ENCODE measurements around the gene PPP1R15B.

PPP1R15B gene

DNA sequence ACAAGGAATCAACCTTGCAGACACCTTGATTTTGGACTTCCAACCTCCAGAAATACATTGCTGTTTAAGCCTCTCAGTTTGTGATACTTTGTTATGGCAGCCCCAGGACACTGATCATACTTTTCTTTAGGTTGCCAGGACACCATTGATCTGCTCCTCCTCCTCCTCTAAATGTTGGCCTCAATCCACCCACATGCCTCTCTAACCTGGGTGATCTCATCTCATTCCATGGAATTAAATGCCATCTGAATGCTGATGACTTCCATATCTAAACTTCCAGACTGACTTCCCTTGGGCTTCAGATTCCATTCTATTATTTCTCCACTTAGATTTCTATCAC, 7.4 kb upstream of the PPP1R15B start:
- no peak for DNase-seq

DNA sequence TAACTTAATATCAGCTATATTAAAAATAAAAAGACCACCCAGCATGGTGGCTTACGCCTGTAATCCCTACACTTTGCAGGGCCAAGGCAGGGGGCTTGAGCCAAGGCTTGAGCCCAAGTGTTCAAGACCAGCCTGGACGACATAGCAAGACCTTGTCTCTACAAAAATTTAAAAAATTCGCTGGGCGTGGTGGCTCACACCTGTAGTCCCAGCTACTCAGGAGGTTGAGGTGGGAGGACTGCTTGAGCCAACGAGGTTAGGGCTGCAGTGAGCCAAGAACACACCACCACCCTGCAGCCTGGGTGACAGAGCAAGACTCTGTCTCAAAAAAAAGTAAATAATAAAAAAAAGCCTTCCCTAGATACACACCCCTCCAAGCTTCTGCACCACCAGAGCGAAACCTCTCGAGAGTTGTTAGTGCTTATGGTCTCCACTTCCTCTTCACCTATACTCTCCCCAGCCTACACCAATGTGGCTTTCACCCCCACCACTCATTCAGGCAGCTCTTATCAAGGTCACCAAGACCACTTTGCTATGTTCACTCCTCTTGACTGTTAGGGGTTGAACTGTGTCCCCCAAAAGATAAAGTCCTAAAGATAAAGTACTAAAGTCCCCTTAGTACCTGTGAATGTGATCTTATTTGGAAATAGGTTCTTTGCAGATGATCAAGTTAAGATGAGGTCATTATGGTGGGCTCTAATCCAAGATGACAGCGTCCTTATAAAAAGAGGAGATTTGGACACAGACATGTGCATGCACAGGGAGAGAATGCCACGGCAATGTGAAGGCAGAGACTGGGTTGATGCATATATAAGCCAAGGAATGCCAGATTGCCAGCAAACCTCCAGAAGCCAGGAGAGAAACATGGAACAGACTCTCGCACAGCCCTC, 6.8 kb upstream of the PPP1R15B start:
- DNase-seq, result no peak

DNA sequence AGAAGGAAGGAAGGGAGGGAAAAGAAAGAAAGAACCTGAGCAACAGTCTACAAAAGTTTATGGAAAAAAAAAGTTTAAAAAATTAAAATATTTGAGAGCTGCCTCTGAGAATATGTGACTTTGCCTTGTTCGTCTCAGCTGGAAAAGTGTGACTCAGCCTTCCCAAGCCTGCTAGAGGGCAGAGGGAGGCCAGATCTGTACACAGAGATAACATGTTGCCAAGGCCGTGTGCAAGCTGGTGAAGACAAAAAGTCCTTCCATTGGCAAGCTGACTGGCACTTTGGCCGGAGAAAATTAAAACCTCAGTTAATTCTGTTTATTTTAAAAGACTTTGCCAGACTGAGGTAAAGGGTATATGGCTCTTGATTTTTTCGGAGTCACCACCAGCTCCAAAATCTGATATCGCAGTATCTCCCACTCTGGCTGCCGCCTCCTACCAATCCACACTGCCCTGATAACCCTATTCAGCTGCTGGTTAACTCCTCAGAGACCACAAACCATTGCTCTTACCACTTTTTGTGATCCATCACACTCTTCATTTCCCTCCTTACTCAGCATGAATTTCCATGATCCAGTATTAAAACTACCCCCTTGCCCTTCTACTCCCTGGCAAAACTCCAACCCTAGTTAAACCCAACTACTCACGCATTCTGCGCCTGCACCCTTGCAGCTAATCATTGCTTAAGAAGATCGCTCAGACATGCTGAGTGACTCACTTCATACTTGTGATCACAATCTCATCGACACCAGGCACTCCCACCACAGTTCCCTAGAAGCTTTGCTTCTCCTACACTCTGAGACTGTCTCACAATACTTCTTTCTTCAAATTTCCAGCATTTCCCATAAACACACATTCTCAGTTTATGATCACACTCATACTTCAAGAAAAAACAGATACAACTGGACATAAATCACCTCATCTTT, 5.7 kb upstream of the PPP1R15B start:
- peak; percentile 40 to 47 for DNase-seq

DNA sequence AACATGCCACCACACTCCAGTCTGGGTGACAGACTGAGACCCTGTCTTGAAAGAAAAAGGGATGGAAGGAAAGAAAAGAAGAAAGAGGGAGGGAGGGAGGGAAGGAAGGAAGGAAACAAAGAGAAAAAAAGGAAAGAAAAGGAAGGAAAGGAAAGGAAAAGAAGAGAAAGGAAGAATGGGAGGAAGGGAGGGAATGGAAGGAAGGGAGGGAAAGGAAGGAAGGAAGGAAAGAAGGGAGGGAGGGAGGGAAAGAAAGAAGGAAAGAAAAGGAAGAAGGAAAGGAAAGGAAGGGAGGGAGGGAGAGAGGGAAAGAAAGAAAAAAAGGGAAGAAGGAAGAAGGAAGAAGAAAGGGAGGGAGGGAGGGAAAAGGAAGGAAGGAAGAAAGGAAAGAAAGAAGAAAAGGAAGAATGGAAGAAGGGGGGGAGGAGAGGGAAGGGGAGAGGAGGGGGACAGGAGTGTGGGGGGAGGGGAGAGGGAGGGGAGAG, 5.0 kb upstream of the PPP1R15B start:
- no peak for DNase-seq

DNA sequence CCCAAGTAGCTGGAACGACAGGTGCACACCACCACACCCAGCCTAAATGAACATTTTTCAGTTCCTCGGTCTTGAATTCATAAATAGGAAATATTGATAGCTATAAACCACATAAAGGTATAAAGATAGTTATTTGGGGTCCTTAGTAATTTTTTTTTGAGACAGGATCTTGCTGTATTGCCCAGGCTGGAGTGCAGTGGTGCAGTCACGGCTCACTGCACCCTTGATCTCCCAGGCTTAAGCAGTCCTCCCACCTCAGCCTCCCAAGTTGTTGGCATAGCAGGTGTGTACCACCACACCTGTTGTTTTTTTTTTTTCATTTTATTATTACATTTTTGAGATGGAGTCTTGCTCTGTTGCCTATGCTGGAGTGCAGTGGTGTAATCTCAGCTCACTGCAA, 3.7 kb upstream of the PPP1R15B start:
- no peak for DNase-seq

DNA sequence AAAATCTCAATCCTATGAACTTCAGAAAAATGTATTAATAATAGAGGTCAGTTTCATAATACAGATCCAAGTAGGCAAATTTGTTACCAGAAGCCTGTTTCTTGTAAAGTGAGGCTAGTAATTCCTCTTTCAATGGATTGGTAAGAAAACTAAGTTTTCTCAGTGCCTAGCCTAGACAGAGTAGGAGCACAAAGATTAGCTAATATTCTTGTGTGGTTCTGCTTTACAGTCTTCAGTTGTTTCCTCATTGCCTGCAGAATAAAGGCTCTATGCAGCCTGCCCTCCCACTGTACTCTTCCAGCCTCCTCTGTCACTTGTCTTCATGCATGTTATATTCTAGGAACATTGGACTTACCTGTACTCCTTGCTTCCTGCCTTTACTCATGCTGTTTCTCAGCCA, 2.4 kb upstream of the PPP1R15B start:
- DNase-seq, result peak; percentile 34 to 37

DNA sequence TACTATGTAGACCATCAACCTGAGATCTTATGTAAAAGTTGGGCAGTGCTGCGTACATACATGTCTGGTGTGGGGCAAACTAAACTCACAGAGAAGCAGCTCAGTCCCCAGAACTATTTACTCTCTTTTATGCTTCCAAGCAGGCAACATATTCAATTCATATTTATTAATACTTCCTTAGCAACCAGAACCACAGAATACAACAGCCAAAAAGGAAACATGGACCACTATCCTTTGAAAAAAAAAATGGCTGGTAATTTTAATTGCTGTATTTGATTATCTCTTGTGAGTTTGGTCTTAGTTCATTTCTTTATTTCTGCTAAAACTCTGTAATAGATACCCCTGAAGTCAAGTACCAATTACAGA, 1.5 kb upstream of the PPP1R15B start:
- DNase-seq, result no peak

DNA sequence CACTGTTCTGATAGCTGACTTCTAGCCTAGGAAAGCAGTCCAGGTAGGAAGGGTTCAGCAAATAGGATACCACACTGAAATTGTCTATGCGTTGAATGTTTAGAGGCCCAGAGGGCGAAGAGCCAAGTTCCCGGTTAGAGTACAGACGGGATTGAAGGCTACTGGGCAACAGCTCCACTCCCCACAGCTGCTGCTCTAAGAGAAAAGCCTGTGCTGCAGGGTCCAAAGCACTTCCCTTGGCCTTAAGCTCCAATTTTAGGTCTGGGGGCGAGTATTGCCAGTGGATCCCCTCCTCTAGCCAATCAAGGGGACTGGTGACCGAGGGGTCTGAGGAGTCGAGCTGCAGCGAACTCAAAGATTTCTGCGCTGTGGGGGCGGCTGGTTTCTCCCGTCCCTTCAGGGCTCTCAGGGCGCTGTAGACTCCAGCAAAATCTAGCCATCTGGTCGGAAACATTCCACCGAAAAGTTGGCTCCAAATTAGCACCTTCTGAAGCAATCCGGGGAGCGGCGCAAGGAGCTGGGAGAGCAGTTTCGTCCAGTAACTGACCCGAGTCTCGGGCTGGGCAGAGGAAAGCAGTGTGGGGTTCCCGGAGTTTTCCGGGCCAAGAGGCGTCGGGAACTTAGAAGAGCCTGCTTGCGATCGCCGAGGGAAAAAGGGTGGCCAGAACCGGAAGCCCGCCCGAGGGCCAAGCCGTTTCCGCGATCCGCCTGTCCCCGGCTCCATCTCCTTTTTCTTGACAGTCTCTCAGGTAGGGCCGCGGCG, 748 bp downstream of the PPP1R15B start:
- peak in 1 of 2 experiments; percentile 39 for DNase-seq

DNA sequence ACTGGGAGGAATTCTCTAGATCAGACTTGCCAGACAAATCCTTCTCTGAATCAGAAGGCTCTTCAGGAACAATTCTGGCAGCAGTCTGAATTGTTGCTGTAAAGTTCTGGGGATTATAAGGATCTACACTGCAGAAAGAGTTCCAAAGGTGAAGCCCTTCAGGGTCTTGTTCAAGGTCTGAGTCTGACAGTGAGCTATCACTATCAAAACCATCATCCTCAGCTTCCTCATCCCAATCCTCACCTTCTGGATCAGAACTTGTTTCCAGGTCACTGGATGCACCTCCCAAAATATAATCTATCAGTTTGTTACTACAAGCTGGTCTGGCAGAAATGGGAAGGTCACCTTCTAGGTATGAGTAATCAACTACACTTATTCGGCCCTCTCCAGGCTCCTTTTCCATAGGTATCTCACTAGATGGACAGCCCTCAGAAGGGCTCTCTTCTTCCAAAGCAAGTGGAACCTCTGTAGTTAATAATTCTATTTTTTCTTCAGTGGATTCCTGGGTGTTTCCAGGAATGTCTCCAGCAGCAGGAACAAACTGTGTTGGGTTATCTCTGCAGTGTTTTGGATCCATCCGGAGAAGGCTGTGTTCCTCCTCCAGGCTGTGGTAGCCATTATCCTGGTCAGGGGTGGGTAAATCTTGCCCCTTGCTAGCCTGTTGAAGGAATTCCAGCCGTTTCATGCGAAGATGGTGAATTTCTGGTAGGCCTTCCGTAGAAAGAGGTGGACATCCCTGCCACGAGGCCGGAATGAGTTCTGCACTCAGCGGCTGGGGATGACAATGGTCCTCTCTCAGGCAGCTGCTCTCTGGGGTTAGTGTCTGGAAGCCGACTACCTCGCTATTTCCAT, 1.6 kb downstream of the PPP1R15B start:
- DNase-seq, result no peak

DNA sequence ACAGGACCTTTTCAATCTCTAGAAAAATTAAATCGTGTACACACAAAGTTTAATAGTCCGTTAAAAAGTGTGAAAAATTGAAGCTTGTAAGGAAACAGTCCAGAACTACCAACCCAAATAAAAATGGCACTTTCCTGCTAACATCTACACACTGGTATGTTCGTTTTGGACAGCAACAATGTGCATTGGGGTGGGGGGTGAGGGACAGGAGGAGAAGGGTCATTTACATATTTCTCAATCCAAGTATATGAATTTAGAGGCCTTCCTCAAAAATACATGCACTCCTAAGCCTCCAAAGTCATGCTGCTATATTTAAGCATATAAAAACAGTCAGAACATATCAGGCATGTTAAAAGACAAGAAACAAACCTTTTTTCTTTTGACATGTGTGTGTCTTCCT, 2.5 kb downstream of the PPP1R15B start:
- DNase-seq, result peak in 1 of 2 experiments; percentile 24

DNA sequence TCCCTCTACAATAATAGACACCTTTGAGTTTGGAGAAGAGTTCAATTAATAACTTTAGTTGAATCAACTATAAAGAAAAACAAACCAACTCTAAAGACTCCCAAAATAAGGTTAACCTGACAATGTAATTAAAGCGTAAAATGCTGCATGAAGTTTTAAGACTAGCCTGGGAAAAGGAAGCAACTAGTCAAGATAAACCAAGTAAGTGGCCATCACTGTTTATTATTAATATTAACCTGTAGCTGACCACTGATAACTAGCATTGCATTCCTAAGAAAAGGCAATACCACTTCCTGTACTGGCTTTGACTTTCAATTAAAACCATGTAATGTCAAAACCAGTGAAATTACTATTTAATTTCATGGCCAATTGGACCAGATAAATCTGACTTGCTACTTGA, 3.0 kb downstream of the PPP1R15B start:
- DNase-seq, result no peak

DNA sequence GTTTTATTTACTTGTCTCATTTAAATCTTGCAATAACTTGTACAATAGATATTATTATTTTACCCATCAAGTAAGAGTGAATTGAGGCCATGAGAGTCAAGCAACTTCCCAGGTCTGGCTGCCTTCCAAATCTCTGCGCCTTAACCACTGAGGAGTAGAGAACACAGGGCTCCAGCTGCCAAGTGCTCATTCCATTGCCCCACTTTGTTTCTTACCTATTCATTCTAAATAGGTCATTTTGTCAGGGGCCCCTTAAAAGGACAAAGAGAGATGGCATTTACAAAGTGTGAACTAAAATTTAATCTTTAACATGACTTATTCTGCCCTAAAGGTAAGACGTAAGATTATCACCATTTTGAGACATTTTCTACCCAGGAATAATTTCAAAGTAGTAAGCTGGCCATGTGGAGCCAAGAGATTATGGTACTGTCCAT, 3.5 kb downstream of the PPP1R15B start:
- DNase-seq, result peak; percentile 32 to 37

DNA sequence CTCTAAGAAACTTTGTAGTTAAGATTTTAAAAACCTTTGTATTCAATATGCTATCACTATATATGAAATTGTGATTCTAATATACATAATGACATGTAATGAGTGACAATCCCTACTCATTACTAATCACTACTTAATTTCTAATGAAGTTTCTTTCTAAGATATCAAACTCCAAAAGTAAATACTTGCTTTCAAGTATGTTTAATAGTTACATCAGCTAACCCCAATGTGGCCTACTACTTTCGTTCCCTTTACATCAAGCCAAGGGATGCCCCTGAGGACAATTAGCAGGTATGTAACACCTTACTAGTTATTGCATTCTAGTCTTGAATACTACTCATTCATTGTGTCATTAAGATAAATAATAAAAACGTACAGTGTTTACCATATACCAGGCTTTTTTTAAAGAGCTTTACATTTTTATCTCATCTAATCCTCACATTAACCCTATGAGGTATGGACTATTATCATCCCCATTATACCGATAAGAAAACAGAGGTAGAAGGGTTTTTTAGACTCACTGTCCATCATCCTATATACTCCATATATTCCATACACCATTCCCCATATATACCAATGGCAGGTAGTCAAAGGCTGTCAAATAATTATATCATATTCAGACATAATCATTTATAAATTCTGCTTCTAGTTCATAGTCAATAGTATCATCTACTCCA, 4.2 kb downstream of the PPP1R15B start:
- DNase-seq, result no peak

DNA sequence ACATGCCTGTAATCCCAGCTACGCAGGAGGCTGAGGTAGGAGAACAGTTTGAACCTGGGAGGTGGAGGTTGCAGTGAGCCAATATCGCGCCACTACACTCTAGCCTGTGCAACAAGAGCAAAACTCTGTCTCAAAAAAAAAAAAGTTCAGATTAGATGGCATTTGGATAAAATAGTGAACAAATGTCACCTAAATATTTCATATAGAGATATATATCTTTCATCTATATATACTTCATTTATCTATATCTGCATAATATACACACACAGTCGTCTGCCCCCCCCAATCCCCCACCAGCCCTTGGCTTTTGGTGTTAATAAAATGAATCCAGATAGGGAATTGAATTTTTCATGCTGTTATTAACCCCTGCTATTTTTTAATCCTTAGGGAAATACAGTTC, 5.0 kb downstream of the PPP1R15B start:
- no peak for DNase-seq

DNA sequence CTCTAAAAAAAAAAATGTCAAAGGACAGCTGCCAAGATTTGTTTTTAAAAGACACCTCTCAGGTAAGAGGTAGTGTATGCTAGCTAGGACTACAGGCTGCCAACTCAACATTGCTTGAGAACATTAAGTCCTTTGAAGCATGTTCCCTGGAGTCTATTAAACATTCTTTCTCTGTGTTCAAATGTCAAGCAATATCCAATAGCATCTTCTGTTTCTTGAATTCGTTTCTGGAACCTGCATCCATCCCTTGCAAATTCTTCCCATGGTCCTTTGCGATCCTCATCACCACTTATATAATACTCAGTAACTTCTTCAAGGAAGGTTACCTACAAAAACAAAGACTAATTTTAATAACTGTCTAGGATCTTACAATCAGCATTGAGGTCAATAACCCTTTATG, 5.6 kb downstream of the PPP1R15B start:
- DNase-seq, result no peak

DNA sequence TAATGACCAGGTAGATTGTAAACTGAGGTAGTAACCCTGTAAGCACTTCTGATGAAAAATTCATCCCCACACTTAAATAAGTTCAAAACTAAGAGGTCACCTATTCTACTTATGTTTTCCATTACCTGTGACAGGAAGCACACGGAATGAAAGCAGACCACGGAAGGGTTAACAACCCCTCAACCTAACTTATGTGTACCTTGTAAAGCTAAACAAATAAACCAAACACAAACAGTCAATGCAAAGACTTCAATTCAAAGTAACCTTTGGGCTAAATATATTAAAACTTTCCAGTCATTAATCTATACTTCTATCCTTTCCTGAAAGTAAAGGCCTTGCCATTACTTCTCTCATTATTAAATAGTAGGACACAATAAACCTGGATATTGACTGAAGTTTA, 7.0 kb downstream of the PPP1R15B start:
- no peak for DNase-seq

DNA sequence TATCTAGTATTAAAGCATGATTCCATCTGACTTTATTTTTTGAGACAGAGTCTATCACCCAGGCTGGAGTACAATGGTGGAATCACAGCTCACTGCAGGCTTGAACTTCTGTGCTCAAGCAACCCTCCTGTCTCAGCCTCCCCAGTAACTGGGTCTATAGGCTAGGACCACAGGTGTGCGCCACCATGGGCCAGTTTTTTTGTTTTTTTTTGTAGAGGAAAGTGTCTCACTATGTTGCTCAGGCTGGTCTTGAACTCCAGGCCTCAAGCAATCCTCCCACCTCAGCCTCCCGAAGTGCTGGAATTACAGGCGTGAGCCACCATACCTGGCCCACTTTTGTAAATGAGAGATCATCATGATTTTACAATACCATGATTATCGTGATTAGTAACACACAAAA, 9.2 kb downstream of the PPP1R15B start:
- no peak for DNase-seq

DNA sequence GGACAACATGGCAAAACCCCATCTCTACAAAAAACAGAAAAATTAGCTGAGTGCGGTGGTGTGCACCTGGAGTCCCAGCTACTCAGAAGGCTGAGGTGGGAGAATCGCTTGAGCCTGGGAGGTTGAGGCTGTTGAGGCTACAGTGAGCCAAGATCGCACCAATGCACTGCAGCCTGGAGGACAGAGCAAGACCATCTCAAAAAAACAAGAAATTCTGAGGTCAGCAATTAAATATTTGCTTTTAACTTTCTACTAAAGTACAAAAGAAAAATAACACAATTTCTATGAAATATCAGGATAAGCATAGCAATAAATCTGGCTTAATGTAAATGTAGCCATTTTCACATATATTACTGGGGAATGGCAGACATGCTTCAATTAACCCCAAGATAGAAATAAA, 9.9 kb downstream of the PPP1R15B start:
- DNase-seq, result no peak

DNA sequence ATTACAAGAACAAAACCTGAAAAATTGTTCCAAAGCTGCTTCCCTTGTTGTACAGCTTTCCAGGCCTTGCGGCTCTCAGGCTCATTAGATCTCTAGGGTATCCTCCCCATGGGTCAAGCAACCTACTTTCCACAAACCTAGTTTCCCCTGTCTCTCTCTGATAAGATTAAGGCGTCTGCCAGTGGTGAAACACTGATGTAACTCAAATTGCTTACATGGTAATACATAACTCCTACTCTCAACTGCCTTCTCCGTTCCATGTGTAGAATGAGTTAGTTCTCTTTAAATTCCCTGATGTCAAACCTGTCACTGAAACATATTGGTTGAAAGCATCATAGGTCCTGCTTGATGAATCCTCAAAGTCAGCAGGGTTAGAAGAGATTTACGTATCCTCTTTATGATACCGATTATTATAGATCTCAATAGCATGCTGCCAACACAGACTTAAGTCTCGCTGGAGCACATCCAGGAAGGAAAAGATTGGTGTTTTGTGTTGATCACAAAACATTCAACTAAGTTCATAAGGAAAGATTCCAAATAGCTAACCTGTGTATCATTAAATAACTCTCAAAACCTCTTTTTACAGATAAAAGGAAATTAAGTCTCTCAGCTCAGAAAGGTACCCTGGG, 10.6 kb downstream of the PPP1R15B start:
- DNase-seq, result no peak

DNA sequence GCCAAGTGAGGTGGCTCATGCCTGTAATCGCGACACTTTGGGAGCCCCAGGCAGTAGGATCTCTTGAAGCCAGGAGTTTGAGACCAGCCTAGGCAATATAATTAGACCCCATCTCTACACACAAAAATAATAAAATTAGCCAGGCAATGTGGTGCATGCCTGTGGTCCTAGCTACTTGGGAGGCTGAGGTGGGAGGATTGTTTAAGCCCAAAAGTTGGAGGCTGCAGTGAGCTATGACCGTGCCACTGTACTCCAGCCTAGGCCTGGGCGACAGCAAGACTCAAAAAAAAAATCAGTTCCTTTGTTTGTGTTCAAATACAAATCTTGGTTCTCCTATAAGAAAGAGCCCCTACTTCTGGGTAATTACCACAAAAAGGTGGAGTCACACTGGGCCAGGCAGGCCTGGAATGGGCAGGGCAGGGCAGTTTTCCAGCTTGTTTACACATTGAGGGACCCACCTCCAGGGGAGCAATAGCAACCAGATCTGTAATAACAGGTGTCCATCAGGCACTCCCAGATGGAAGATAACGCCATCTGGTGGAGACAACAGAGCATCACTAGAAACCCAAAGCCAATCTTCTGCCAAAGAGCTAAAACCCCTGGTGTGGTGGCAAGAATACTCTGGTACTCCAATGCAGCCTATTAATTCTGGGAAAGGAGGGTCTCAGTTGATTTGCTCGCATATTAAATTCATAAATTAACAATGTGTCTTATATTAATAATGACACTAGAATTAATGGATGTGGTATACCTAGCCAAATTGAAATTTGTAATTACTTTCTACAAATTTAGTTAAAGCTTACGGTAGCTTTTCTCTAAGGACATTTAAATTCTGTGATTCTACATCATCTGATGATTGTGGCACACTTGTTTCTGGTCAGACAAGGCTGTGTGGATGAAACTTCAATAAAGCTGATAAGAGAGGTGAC, 13.2 kb downstream of the PPP1R15B start:
- DNase-seq, result peak; percentile 81 to 94

Data from Kasumi-1 (cell line).